OCI-LY1 (cell line): ENCODE data around the gene SURF6.
A peak's percentile ranks its signal among the peaks of the same experiment; 100 is the strongest.

Experiments
- H2AFZ ChIP-seq: fragments of 200-600 bp; sonication (generic), shearing (Covaris generic); 2 replicates; pipeline ENCODE4 v1.6.0; 2014; ENCODE audit warnings: antibody characterized with exemption, mild to moderate bottlenecking, low read length
- H3F3A ChIP-seq: fragments of 200-600 bp; sonication (generic), shearing (Covaris generic); 2 replicates; pipeline ENCODE4 v1.6.0; 2014; ENCODE audit warnings: mild to moderate bottlenecking, antibody characterized with exemption, low read length, moderate library complexity; ENCODE audit not compliant: insufficient read depth
- H3K27ac ChIP-seq: fragments of 200-600 bp; sonication (generic); 2 replicates; pipeline ENCODE4 v1.5.1; 2014; ENCODE audit warnings: low read length, mixed run types, mild to moderate bottlenecking, low read depth; ENCODE audit not compliant: poor library complexity, severe bottlenecking
- H3K27me3 ChIP-seq: fragments of 200-600 bp; sonication (generic); 2 replicates; pipeline ENCODE4 v1.6.0; 2014; ENCODE audit warnings: antibody characterized with exemption, mild to moderate bottlenecking, low read length, moderate library complexity; ENCODE audit not compliant: insufficient read depth
- H3K36me3 ChIP-seq: fragments of 200-600 bp; sonication (generic); 2 replicates; pipeline ENCODE4 v1.6.1; 2014; ENCODE audit warnings: mild to moderate bottlenecking, antibody characterized with exemption, low read length, moderate library complexity, mixed read lengths; ENCODE audit not compliant: insufficient read depth
- H3K4me1 ChIP-seq: fragments of 200-600 bp; sonication (generic); 2 replicates; pipeline ENCODE4 v1.5.1; 2014; ENCODE audit warnings: mild to moderate bottlenecking, low read length, moderate library complexity; ENCODE audit not compliant: insufficient read depth, severe bottlenecking
- H3K4me2 ChIP-seq: fragments of 200-600 bp; sonication (generic), shearing (Covaris generic); 2 replicates; pipeline ENCODE4 v1.6.1; 2014; ENCODE audit warnings: low read length
- H3K4me3 ChIP-seq: fragments of 200-600 bp; sonication (generic); 2 replicates; pipeline ENCODE4 v1.5.1; 2014; ENCODE audit warnings: low read length, low read depth, mild to moderate bottlenecking, mixed read lengths; ENCODE audit not compliant: poor library complexity, severe bottlenecking
- H3K79me2 ChIP-seq: fragments of 200-600 bp; shearing (Covaris generic); 2 replicates; pipeline ENCODE4 v1.6.1; 2016; ENCODE audit warnings: mixed run types, low read length, mixed read lengths; ENCODE audit not compliant: insufficient read depth
- H3K9ac ChIP-seq: fragments of 200-600 bp; sonication (generic), shearing (Covaris generic); 2 replicates; pipeline ENCODE4 v1.6.1; 2014; ENCODE audit warnings: mild to moderate bottlenecking, low read length, mixed read lengths
- H3K9me2 ChIP-seq: fragments of 200-600 bp; sonication (generic), shearing (Covaris generic); 2 replicates; pipeline ENCODE4 v1.6.1; 2014; ENCODE audit warnings: low read depth, mild to moderate bottlenecking, low read length, mixed read lengths
- H3K9me3 ChIP-seq: fragments of 200-600 bp; shearing (Covaris generic); 2 replicates; pipeline ENCODE4 v1.6.1; 2014; ENCODE audit warnings: low read length, mixed read lengths
- H4K20me1 ChIP-seq: fragments of 200-600 bp; sonication (generic), shearing (Covaris generic); 2 replicates; pipeline ENCODE4 v1.6.0; 2016; ENCODE audit warnings: mild to moderate bottlenecking, low read length; ENCODE audit not compliant: insufficient read depth
- CTCF ChIP-seq: fragments of 200-600 bp; sonication (generic), shearing (Covaris generic); IDR thresholded peaks from 2 replicates; pipeline ENCODE4 v1.5.1; 2017; ENCODE audit warnings: mild to moderate bottlenecking, antibody characterized with exemption, low read length, moderate library complexity, mixed read lengths
- EZH2 ChIP-seq: fragments of 200-600 bp; sonication (generic), shearing (Covaris generic); IDR thresholded peaks from 2 replicates; pipeline ENCODE4 v1.8.0; 2017; ENCODE audit warnings: borderline replicate concordance, mixed run types, mild to moderate bottlenecking, antibody characterized with exemption, low read length, moderate library complexity, mixed read lengths

The SURF6 gene

GRCh38 chr9:133372144-133372543, 36.2 kb upstream of the SURF6 start:
- peaks cover 44% of the 10 kb centered on the region for H3K4me1 ChIP-seq
- H4K20me1 ChIP-seq, result no peaks in the 10 kb centered on the region

GRCh38 chr9:133371261-133371711, 35.3 kb upstream of the SURF6 start:
- H3K4me1 ChIP-seq, result peaks cover 37% of the 10 kb centered on the region
- no peaks in the 10 kb centered on the region for H3F3A ChIP-seq
- H3K9me2 ChIP-seq, result no peaks in the 10 kb centered on the region
- H4K20me1 ChIP-seq, result no peaks in the 10 kb centered on the region
- no peak overlapping the region for H2AFZ ChIP-seq
- H3K9me3 ChIP-seq, result no peaks in the 10 kb centered on the region
- peak overlapping the region; percentile 18 for H3K4me3 ChIP-seq
- H3K27me3 ChIP-seq, result no peaks in the 10 kb centered on the region
- TF ChIP-seq EZH2 (no peak), CTCF (peak; percentile 23; the same call in 1 of the 2 replicates)
- peak overlapping the region; percentile 50 for H3K4me2 ChIP-seq
- H3K9ac ChIP-seq, result peak overlapping the region; percentile 43; the same call in 1 of the 2 replicates
- H3K79me2 ChIP-seq, result peaks cover 28% of the 10 kb centered on the region
- H3K27ac ChIP-seq, result peak overlapping the region; percentile 52
- H3K36me3 ChIP-seq, result peaks cover 29% of the 10 kb centered on the region

More at GRCh38 chr9:133372144-133372543, 36.2 kb upstream of the SURF6 start:
- peak overlapping the region; percentile 43; the same call in 1 of the 2 replicates for H3K9ac ChIP-seq
- no peak overlapping the region for H2AFZ ChIP-seq
- H3K79me2 ChIP-seq, result peaks cover 28% of the 10 kb centered on the region
- no peaks in the 10 kb centered on the region for H3F3A ChIP-seq
- H3K27me3 ChIP-seq, result no peaks in the 10 kb centered on the region; the same call in 1 of the 2 replicates
- TF ChIP-seq CTCF (no peak), EZH2 (no peak)
- peak overlapping the region; percentile 18 for H3K4me3 ChIP-seq
- H3K4me2 ChIP-seq, result peak overlapping the region; percentile 50; the same call in 1 of the 2 replicates
- H3K27ac ChIP-seq, result no peak overlapping the region
- peaks cover 25% of the 10 kb centered on the region; the same call in 1 of the 2 replicates for H3K36me3 ChIP-seq
- no peaks in the 10 kb centered on the region for H3K9me2 ChIP-seq
- H3K9me3 ChIP-seq, result no peaks in the 10 kb centered on the region

- Histone ChIP-seq H3K4me2 (peak overlapping the region; percentile 50; the same call in 1 of the 2 replicates), H4K20me1 (no peaks in the 10 kb centered on the region)
Observed at GRCh38 chr9:133370685-133371084, 34.7 kb upstream of the SURF6 start.

More at GRCh38 chr9:133370685-133371084, 34.7 kb upstream of the SURF6 start:
- H3K27ac ChIP-seq, result peak overlapping the region; percentile 52
- peaks cover 36% of the 10 kb centered on the region for H3K4me1 ChIP-seq
- H3K79me2 ChIP-seq, result peaks cover 28% of the 10 kb centered on the region
- H3K4me3 ChIP-seq, result peak overlapping the region; percentile 18
- peak overlapping the region; percentile 43; the same call in 1 of the 2 replicates for H3K9ac ChIP-seq
- no peaks in the 10 kb centered on the region for H3F3A ChIP-seq
- TF ChIP-seq CTCF, result no peak
- no peak for TF ChIP-seq EZH2
- H3K9me3 ChIP-seq, result no peaks in the 10 kb centered on the region
- H3K9me2 ChIP-seq, result no peaks in the 10 kb centered on the region
- H3K27me3 ChIP-seq, result no peaks in the 10 kb centered on the region
- peaks cover 35% of the 10 kb centered on the region for H3K36me3 ChIP-seq
- no peak overlapping the region for H2AFZ ChIP-seq
